GM12878 (cell line): Measurements from ENCODE around the gene IL16. TPM values are rescaled to one million over a fixed set of nuclear protein-coding genes. Genes with fewer than 3 reads are reported as not detected.

Experiments used
- ATAC-seq: fragments of 200-7000 bp; cut with Tn5 transposase; 3 replicates; pipeline ENCODE4 v1.9.1; 2020; ENCODE audit warnings: mild to moderate bottlenecking, moderate library complexity
- BruUV-seq: library from RNA; stranded (reverse); fragments of 400-500 nt; replicated peaks from 2 replicates; lab custom pipeline; 2021; lab: Mats Ljungman, UMichigan
- CTCF ChIA-PET: fragments of 300-600 bp; sonication (Branson Sonifier 250); formaldehyde crosslinking; extraction: SDS; loops from one replicate; lab custom pipeline; 2021; ENCODE audit warnings: inconsistent platforms; lab: Yijun Ruan, JAX
- POLR2A ChIA-PET: fragments of 350-600 bp; formaldehyde crosslinking; extraction: SDS; loops from one replicate; lab custom pipeline; 2021; ENCODE audit warnings: inconsistent platforms; lab: Charles Lee
- RAD21 ChIA-PET: fragments of 300-600 bp; sonication (Branson Sonifier 250); formaldehyde crosslinking; loops from one replicate; lab custom pipeline; 2023; ENCODE audit warnings: antibody characterized with exemption; ENCODE audit not compliant: unreplicated experiment; lab: Charles Lee
- SMC1A ChIA-PET: fragments of 300-600 bp; sonication (Branson Sonifier 250); formaldehyde crosslinking; loops from one replicate; lab custom pipeline; 2023; ENCODE audit not compliant: unreplicated experiment, uncharacterized antibody; lab: Charles Lee
- DNase-seq: peaks from one replicate; pipeline ENCODE4 v3.0.0-alpha.2; 2011; ENCODE audit warnings: low read depth, low spot score
- FAIRE-seq: peaks from 3 replicates; lab custom pipeline; 2011; peaks lifted over from hg19 to GRCh38; lab: Jason Lieb, UNC
- H2AFZ ChIP-seq: 2 replicates; pipeline ENCODE4 v1.6.0; 2011; ENCODE audit warnings: low read depth, low read length, control low read depth; ENCODE audit not compliant: control insufficient read depth
- H3K27ac ChIP-seq: 2 replicates; pipeline ENCODE4 v1.5.1; 2011; ENCODE audit warnings: control low read depth; ENCODE audit not compliant: control insufficient read depth, insufficient read depth
- H3K27me3 ChIP-seq, 2 experiments: replicated peaks in 1 of 2; 2 replicates each; pipeline versions ENCODE4 v1.6.0 to v1.6.1; 2011; ENCODE audit warnings: low read length in 1 of 2; ENCODE audit not compliant: control insufficient read depth in 2 of 2, insufficient read depth in 2 of 2
- H3K36me3 ChIP-seq, 2 experiments: 2 replicates each; pipeline ENCODE4 v1.5.1; 2011; ENCODE audit warnings: low read length in 1 of 2; ENCODE audit not compliant: control insufficient read depth in 2 of 2, insufficient read depth in 2 of 2
- H3K4me1 ChIP-seq: 2 replicates; pipeline ENCODE4 v1.6.1; 2011; ENCODE audit warnings: mild to moderate bottlenecking, low read length, moderate library complexity, mixed read lengths; ENCODE audit not compliant: control insufficient read depth, insufficient read depth
- H3K4me2 ChIP-seq: 2 replicates; pipeline ENCODE4 v1.6.0; 2011; ENCODE audit warnings: control low read depth; ENCODE audit not compliant: control insufficient read depth, insufficient read depth
- H3K4me3 ChIP-seq: fragments of 200-600 bp; sonication (generic); 2 replicates; pipeline ENCODE4 v1.5.1; 2016
- H3K79me2 ChIP-seq: 2 replicates; pipeline ENCODE4 v1.6.0; 2011; ENCODE audit warnings: low read length; ENCODE audit not compliant: control insufficient read depth, insufficient read depth
- H3K9ac ChIP-seq: 2 replicates; pipeline ENCODE4 v1.8.0; 2011; ENCODE audit warnings: low read length, control low read depth, mixed read lengths; ENCODE audit not compliant: control insufficient read depth, insufficient read depth
- H3K9me3 ChIP-seq: replicated peaks from 3 replicates; pipeline ENCODE4 v1.5.1; 2011; ENCODE audit warnings: mild to moderate bottlenecking, low read length; ENCODE audit not compliant: control insufficient read depth, insufficient read depth
- H4K20me1 ChIP-seq: 2 replicates; pipeline ENCODE4 v1.6.0; 2011; ENCODE audit not compliant: control insufficient read depth, insufficient read depth
- BCL3 ChIP-seq: IDR thresholded peaks from 2 replicates; pipeline ENCODE4 v1.6.1; 2011; ENCODE audit warnings: borderline replicate concordance, low read depth, mild to moderate bottlenecking, moderate library complexity, low read length; ENCODE audit not compliant: insufficient read depth, poor library complexity, severe bottlenecking
- BRCA1 ChIP-seq: IDR thresholded peaks from 2 replicates; pipeline ENCODE4 v1.6.1; 2011; ENCODE audit warnings: low read depth, low read length, improper control_type of control experiment
- IRF3 ChIP-seq: fragments of 450-650 bp; IDR thresholded peaks from 2 replicates; pipeline ENCODE4 v1.6.1; 2014; ENCODE audit warnings: mild to moderate bottlenecking
- RUNX3 ChIP-seq: IDR thresholded peaks from 2 replicates; pipeline ENCODE4 v1.6.1; 2012; ENCODE audit warnings: low read length, inconsistent platforms
- SIN3A ChIP-seq: IDR thresholded peaks from 2 replicates; pipeline ENCODE4 v1.6.1; 2012; ENCODE audit warnings: low read depth, low read length, improper control_type of control experiment
- SMC3 ChIP-seq: IDR thresholded peaks from 2 replicates; pipeline ENCODE4 v1.6.1; 2011; ENCODE audit warnings: low read length, improper control_type of control experiment, borderline replicate concordance
- SUPT20H ChIP-seq: IDR thresholded peaks from 2 replicates; pipeline ENCODE4 v1.6.1; 2011; ENCODE audit warnings: low read depth, mild to moderate bottlenecking, low read length, moderate library complexity, borderline replicate concordance; ENCODE audit not compliant: control insufficient read depth
- WGBS: methylation state at CpG from one replicate; pipeline ENCODE4 v1.1.6; 2016; ENCODE audit warnings: low lambda C conversion rate; ENCODE audit not compliant: insufficient replicate concordance, insufficient coverage; ENCODE audit errors: missing lambda C conversion rate; 5-methylcytosine and 5-hydroxymethylcytosine counted together
- in situ Hi-C: fragments of 300-500 bp; cut with MboI; formaldehyde crosslinking; loops from 9 replicates; pipeline ENCODE4 v1.14.3; 2018; ENCODE audit warnings: mixed read lengths
- intact Hi-C: fragments of 100-400 bp; cut with micrococcal nuclease; formaldehyde crosslinking; loops from one replicate; pipeline ENCODE4 v1.14.2; 2022; ENCODE audit not compliant: unreplicated experiment
- polyA plus RNA-seq, 11 experiments: library from polyadenylated mRNA; depleted of rRNA in 4 of 11; unstranded in 6 of 11; stranded (reverse) in 5 of 11; fragments of >200 nt; fragmentation: Nextera tagmentation in 4 of 11; fragmentation: Illumina TruSeq in 1 of 11; extraction: Ambion mirVana in 4 of 11; extraction: Trizol in 1 of 11; gene quantifications; 1 replicate in 1 of 11; 2 replicates in 10 of 11; pipeline versions ENCODE4 v1.2.1 to v1.2.3, GENCODE V29; 2011 to 2016; ENCODE audit warnings: inconsistent platforms in 2 of 11, missing spikeins in 2 of 11, low read depth in 1 of 11
- total RNA-seq, 4 experiments: library from RNA; depleted of rRNA in 3 of 4; stranded (reverse); fragments of >200 nt in 3 of 4; fragmentation: Illumina TruSeq in 1 of 4; extraction: Trizol in 1 of 4; gene quantifications; 2 replicates each; pipeline versions ENCODE4 v1.2.1 to v1.2.3, GENCODE V29; 2013 to 2021

IL16 gene
- total and polyA plus RNA-seq, 10 of the 15 experiments (the other 5 are each of a cell fraction or from before 2014, with no cell fraction given) = 21.7 to 206 (median 44.5) TPM

DNA sequence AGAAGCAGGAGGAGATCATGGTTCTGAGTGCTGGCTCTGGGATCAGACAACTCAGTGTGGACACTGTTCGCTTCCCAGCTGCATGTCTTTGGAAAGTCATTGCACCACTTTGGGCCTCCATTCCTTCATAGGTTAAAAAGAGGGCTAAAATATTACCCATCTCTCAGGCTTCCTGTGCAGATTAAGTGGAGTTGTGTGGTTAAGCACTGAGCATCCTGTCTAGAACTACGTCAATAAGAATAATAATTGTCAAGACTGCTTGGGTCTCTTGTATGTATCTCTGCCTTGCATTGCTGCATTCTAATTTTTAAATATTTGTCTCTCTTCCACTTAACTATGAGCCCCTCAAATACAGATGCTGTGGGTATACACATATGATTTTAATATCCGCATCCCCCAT is 40.4 kb upstream of the IL16 start:
- H3K27me3 ChIP-seq = peaks cover 0 to 2% of the 10 kb centered on the region in 2 experiments; a peak in 2 of 4 replicates
- no peaks in the 10 kb centered on the region for H3K36me3 ChIP-seq
- ATAC-seq = no peak
- no peak overlapping the region for H3K27ac ChIP-seq
- FAIRE-seq = no peak
- ChIA-PET POLR2A (no interaction called here), CTCF (interaction anchor here (0.6 to 8.1 kb wide), 18 partner anchors 8 to 368 kb away, joined by 3 to 249 read pairs (median 4); partner anchors contain the start of gene CFAP161), SMC1A (interaction anchor here (0.6 to 6.2 kb wide), 12 partner anchors 14 to 181 kb away, joined by 3 to 102 read pairs (median 4); no protein-coding TSS in a partner anchor), RAD21 (interaction anchor here (0.6 to 4.3 kb wide), 8 partner anchors 44 to 1205 kb away, joined by 3 to 118 read pairs (median 4); no protein-coding TSS in a partner anchor)
- BruUV-seq = no TSS peak
- 61% methylated on average over 3 of the region's 3 CpGs for WGBS
- no peaks in the 10 kb centered on the region for H3K9me3 ChIP-seq
- no peaks in the 10 kb centered on the region; the same call in 1 of the 2 replicates for H3K4me1 ChIP-seq
- no peak overlapping the region for H3K4me3 ChIP-seq
- no peak for DNase-seq
- in situ Hi-C loops = loop anchor here (5.0 kb wide), 1 partner anchor 111 kb away; no protein-coding TSS in a partner anchor
- H2AFZ ChIP-seq = no peak overlapping the region
- no peak overlapping the region for H3K9ac ChIP-seq
- H4K20me1 ChIP-seq = no peaks in the 10 kb centered on the region
- H3K79me2 ChIP-seq = no peaks in the 10 kb centered on the region
- TF ChIP-seq RUNX3 = no peak
- intact Hi-C loops = loop anchor here (5.0 kb wide), 1 partner anchor 246 kb away; no protein-coding TSS in a partner anchor
- no peak overlapping the region for H3K4me2 ChIP-seq

- FAIRE-seq = no peak
- TF ChIP-seq BCL3 (no peak), SIN3A (no peak), SMC3 (no peak), IRF3 (no peak), BRCA1 (no peak), SUPT20H (no peak)
Observed at GRCh38 chr15:81157195-81157938, 39.3 kb upstream of the IL16 start.

More at GRCh38 chr15:81157195-81157938, 39.3 kb upstream of the IL16 start:
- Histone ChIP-seq H3K4me1 (peaks cover 3% of the 10 kb centered on the region), H3K27ac (no peak overlapping the region), H3K79me2 (no peaks in the 10 kb centered on the region), H3K4me3 (no peak overlapping the region), H3K9ac (no peak overlapping the region), H3K36me3 (no peaks in the 10 kb centered on the region), H2AFZ (no peak overlapping the region), H3K9me3 (no peaks in the 10 kb centered on the region), H4K20me1 (no peaks in the 10 kb centered on the region), H3K4me2 (no peak overlapping the region), H3K27me3 (peaks cover 0 to 2% of the 10 kb centered on the region in 2 experiments; a peak in 2 of 4 replicates)
- SMC1A ChIA-PET = interaction anchor here (0.9 to 6.2 kb wide), 3 partner anchors 22 to 110 kb away, joined by 3 to 102 read pairs (median 4); no protein-coding TSS in a partner anchor
- RAD21 ChIA-PET = interaction anchor here (1.9 to 4.3 kb wide), 2 partner anchors 49 to 109 kb away, joined by 5 to 118 read pairs; no protein-coding TSS in a partner anchor
- POLR2A ChIA-PET = no interaction called here
- in situ Hi-C loops = loop anchor here (5.0 kb wide), 1 partner anchor 110 kb away; no protein-coding TSS in a partner anchor
- DNase-seq = no peak
- intact Hi-C loops = loop anchor here (5.0 kb wide), 1 partner anchor 245 kb away; no protein-coding TSS in a partner anchor
- 40% methylated on average over 5 of the region's 5 CpGs for WGBS
- CTCF ChIA-PET = interaction anchor here (3.0 to 8.1 kb wide), 2 partner anchors 49 to 109 kb away, joined by 13 to 249 read pairs; no protein-coding TSS in a partner anchor
- BruUV-seq = no TSS peak
- no peak for ATAC-seq
